GM23338 (cell line): ENCODE data around the gene SYP. TPM values are rescaled to one million over a fixed set of nuclear protein-coding genes. Genes with fewer than 3 reads are reported as not detected.
A peak's percentile ranks its signal among the peaks of the same experiment; 100 is the strongest.

Experiments
- ATAC-seq: fragments of 200-7000 bp; cut with Tn5 transposase; 3 replicates; pipeline ENCODE4 v1.9.1; 2020
- DNase-seq: peaks from one replicate; pipeline ENCODE4 v3.0.0-alpha.2; 2015; ENCODE audit warnings: low spot score
- H2AFZ ChIP-seq: fragments of 200-600 bp; sonication (generic); 2 replicates; pipeline ENCODE4 v1.8.0; 2016; ENCODE audit warnings: antibody characterized with exemption, mild to moderate bottlenecking, moderate library complexity
- H3F3A ChIP-seq: fragments of 200-600 bp; sonication (generic); replicated peaks from 2 replicates; pipeline ENCODE4 v1.8.0; 2017; ENCODE audit warnings: antibody characterized with exemption, mixed run types, low read depth
- H3K27ac ChIP-seq: fragments of 200-600 bp; sonication (generic); 2 replicates; pipeline ENCODE4 v1.6.1; 2016; ENCODE audit warnings: low read depth
- H3K27me3 ChIP-seq: fragments of 200-600 bp; sonication (generic); 2 replicates; pipeline ENCODE4 v1.8.0; 2016; ENCODE audit warnings: mild to moderate bottlenecking, mixed run types, moderate library complexity; ENCODE audit not compliant: insufficient read depth
- H3K36me3 ChIP-seq: fragments of 200-600 bp; sonication (generic); 2 replicates; pipeline ENCODE4 v1.8.0; 2016; ENCODE audit warnings: mild to moderate bottlenecking; ENCODE audit not compliant: insufficient read depth
- H3K4me1 ChIP-seq: fragments of 200-600 bp; sonication (generic); 2 replicates; pipeline ENCODE4 v1.8.0; 2016; ENCODE audit warnings: mild to moderate bottlenecking, moderate library complexity; ENCODE audit not compliant: insufficient read depth
- H3K4me2 ChIP-seq: fragments of 200-600 bp; sonication (generic); 2 replicates; pipeline ENCODE4 v1.7.1; 2017; ENCODE audit warnings: mixed run types
- H3K4me3 ChIP-seq: fragments of 200-600 bp; sonication (generic); 2 replicates; pipeline ENCODE4 v1.6.1; 2016; ENCODE audit warnings: mixed run types
- H3K79me2 ChIP-seq: fragments of 200-600 bp; sonication (generic); replicated peaks from 2 replicates; pipeline ENCODE4 v1.8.0; 2017; ENCODE audit warnings: mild to moderate bottlenecking; ENCODE audit not compliant: insufficient read depth
- H3K9me2 ChIP-seq: fragments of 200-600 bp; sonication (generic); 2 replicates; pipeline ENCODE4 v1.8.0; 2017; ENCODE audit not compliant: insufficient read depth
- H4K20me1 ChIP-seq: fragments of 200-600 bp; sonication (generic); replicated peaks from 2 replicates; pipeline ENCODE4 v1.8.0; 2017; ENCODE audit warnings: mild to moderate bottlenecking; ENCODE audit not compliant: insufficient read depth
- H3K27ac Mint-ChIP-seq: 2 replicates; pipeline ENCODE4 v1.8.0; 2020; ENCODE audit warnings: inconsistent platforms, mild to moderate bottlenecking, moderate library complexity, mixed read lengths
- H3K27me3 Mint-ChIP-seq: 3 replicates; pipeline ENCODE4 v1.8.0; 2022; ENCODE audit warnings: low read depth, mild to moderate bottlenecking, moderate library complexity, mixed read lengths, inconsistent platforms; ENCODE audit not compliant: insufficient read depth, poor library complexity
- H3K36me3 Mint-ChIP-seq: 3 replicates; pipeline ENCODE4 v1.8.0; 2021; ENCODE audit warnings: low read depth, mild to moderate bottlenecking, inconsistent platforms, moderate library complexity, mixed read lengths
- H3K4me1 Mint-ChIP-seq: 3 replicates; pipeline ENCODE4 v1.8.0; 2020; ENCODE audit warnings: mild to moderate bottlenecking, inconsistent platforms, mixed read lengths
- H3K4me3 Mint-ChIP-seq: 3 replicates; pipeline ENCODE4 v1.8.0; 2021; ENCODE audit warnings: moderate library complexity, mild to moderate bottlenecking, inconsistent platforms, mixed read lengths
- H3K9me3 Mint-ChIP-seq: 3 replicates; pipeline ENCODE4 v1.8.0; 2020; ENCODE audit warnings: moderate library complexity, mild to moderate bottlenecking, inconsistent platforms, mixed read lengths
- CREB1 ChIP-seq: fragments of 250-450 bp; sonication (Bioruptor Pico); IDR thresholded peaks from 2 replicates; pipeline ENCODE4 v1.5.0; 2020; ENCODE audit warnings: low read depth, mild to moderate bottlenecking, moderate library complexity
- EZH2 ChIP-seq: fragments of 200-600 bp; sonication (generic); IDR thresholded peaks from one replicate; pipeline ENCODE4 v1.8.0; 2017; ENCODE audit warnings: antibody characterized with exemption, mild to moderate bottlenecking, low read depth; ENCODE audit not compliant: unreplicated experiment
- EZH2phosphoT487 ChIP-seq: fragments of 200-600 bp; sonication (generic); IDR thresholded peaks from one replicate; pipeline ENCODE4 v1.8.1; 2018; ENCODE audit warnings: antibody characterized with exemption; ENCODE audit not compliant: unreplicated experiment
- JUNB ChIP-seq: IDR thresholded peaks from one replicate; pipeline ENCODE4 v1.6.1; 2016; ENCODE audit warnings: antibody characterized with exemption; ENCODE audit not compliant: unreplicated experiment
- NANOG ChIP-seq: IDR thresholded peaks from 2 replicates; pipeline ENCODE4 v1.6.1; 2016; ENCODE audit warnings: antibody characterized with exemption, borderline replicate concordance
- POLR2AphosphoS5 ChIP-seq: IDR thresholded peaks from 2 replicates; pipeline ENCODE4 v1.6.1; 2016; ENCODE audit warnings: antibody characterized with exemption, low read depth
- STAT1 ChIP-seq: IDR thresholded peaks from one replicate; pipeline ENCODE4 v1.6.1; 2016; ENCODE audit warnings: antibody characterized with exemption; ENCODE audit not compliant: unreplicated experiment
- ZNF114 ChIP-seq: fragments of 250-450 bp; sonication (Bioruptor Pico); IDR thresholded peaks from 2 replicates; pipeline ENCODE4 v1.5.0; 2020; ENCODE audit warnings: mild to moderate bottlenecking, moderate library complexity
- ZNF331 ChIP-seq: fragments of 250-450 bp; sonication (Bioruptor Pico); IDR thresholded peaks from 2 replicates; pipeline ENCODE4 v1.5.0; 2020; ENCODE audit warnings: low read depth, mild to moderate bottlenecking, moderate library complexity
- polyA plus RNA-seq: library from polyadenylated mRNA; unstranded; fragments of >200 nt; fragmentation: Nextera tagmentation; extraction: Ambion mirVana; gene quantifications from 2 replicates; pipeline ENCODE4 v1.2.1, GENCODE V29; 2016
- total RNA-seq: library from RNA; depleted of rRNA; stranded (reverse); fragments of >200 nt; shearing (Covaris generic); gene quantifications from 2 replicates; pipeline ENCODE4 v1.2.3, GENCODE V29; 2014
- TF ChIP-seq, protein P1 (sequence below): IDR thresholded peaks from 2 replicates; pipeline ENCODE4 v1.6.1; 2016; ENCODE audit warnings: antibody characterized with exemption
- TF ChIP-seq, protein P2 (sequence below), 2 experiments: fragments of 200-600 bp in 1 of 2; sonication (generic) in 1 of 2; conservative IDR thresholded peaks; 2 replicates each; pipeline versions ENCODE4 v1.5.1 to v1.6.1; 2016 to 2017; ENCODE audit warnings: antibody characterized with exemption in 2 of 2, low read depth in 2 of 2, mild to moderate bottlenecking in 2 of 2, moderate library complexity in 1 of 2

Gene SYP
- total and polyA plus RNA-seq, 2 experiments from 2014 or later: 3.7 to 9.1 TPM

DNA sequence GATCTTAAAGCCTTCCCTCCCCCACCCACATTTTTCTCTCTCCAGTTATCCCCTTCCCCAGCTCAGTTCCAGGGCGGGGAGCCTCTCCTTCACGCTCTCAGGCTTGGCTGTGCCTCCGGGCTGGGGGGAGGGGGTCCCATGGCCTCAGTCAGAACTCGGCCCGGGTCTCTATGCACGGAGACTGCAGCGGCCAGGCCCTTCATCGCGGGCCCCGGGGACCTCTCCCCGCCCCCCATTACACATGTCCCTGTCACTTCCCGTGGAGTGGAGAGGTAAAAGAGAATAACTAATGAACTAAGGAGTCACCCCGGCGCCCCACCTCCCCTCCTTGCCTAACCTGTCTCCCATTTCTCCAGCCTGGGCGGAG, 13.0 kb downstream of the SYP start:
- H3K4me1 Mint-ChIP-seq: peaks cover 16% of the 10 kb centered on the region

DNA sequence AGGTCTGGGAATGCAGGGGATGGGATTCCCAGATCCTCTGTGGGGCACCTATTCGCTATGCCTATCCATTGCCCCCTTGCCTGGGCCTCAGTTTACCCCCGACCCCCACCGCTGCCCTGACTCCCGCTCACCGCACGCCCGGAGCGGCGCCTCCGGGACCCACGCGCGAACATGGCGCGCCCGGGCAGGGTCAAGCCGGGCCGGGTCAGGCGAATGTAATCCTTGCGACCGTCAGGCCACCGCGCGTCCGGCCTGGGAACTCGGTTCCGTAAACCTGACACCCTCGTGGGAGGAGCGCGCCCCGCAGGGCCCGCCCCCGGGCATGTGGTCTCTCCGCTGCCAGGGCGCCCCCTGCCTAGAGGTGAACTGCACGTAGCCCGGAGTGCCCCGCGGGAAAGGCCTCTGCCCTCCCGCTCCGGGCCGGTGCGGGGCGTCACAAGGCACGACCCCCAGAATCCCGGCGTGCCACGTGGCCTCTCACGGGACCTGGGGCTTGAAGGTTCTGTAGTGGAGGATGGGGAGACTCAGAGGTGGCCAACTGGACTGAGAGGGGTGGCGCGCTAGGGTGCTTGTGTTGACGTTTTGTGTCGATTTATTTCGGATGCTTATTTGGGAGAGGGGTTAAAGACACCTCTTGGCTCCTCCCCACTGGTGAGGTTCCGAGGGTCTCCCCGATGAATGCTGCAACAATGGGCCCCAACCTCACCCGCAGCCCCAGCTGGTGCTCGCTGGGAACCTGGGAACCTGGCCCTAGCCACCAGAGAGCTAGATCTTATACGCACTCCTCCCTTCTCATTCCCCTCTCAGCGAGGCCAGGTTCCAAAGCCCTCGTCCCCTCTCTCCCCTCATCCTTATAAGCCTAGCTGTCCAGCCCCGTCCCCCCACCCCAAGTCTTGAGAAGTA, 13.6 kb downstream of the SYP start, which contains the start of gene PRICKLE3:
TSS of gene PRICKLE3 (minus strand) at position 249 of the 903 bp plus-strand sequence. CDS start at position 173, 76 bp downstream.
- no peaks in the 10 kb centered on the region for H3K36me3 ChIP-seq
- H4K20me1 ChIP-seq: no peaks in the 10 kb centered on the region
- H3K4me3 ChIP-seq: peak within 1 kb of the TSS; percentile 63
- no peak for TF ChIP-seq STAT1
- no peak for TF ChIP-seq CREB1
- peak; percentile 61 for TF ChIP-seq POLR2AphosphoS5
- TF ChIP-seq EZH2: no peak
- TF ChIP-seq, protein P1, sequence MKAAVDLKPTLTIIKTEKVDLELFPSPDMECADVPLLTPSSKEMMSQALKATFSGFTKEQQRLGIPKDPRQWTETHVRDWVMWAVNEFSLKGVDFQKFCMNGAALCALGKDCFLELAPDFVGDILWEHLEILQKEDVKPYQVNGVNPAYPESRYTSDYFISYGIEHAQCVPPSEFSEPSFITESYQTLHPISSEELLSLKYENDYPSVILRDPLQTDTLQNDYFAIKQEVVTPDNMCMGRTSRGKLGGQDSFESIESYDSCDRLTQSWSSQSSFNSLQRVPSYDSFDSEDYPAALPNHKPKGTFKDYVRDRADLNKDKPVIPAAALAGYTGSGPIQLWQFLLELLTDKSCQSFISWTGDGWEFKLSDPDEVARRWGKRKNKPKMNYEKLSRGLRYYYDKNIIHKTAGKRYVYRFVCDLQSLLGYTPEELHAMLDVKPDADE: no peak
- TF ChIP-seq EZH2phosphoT487: no peak
- TF ChIP-seq, protein P2, sequence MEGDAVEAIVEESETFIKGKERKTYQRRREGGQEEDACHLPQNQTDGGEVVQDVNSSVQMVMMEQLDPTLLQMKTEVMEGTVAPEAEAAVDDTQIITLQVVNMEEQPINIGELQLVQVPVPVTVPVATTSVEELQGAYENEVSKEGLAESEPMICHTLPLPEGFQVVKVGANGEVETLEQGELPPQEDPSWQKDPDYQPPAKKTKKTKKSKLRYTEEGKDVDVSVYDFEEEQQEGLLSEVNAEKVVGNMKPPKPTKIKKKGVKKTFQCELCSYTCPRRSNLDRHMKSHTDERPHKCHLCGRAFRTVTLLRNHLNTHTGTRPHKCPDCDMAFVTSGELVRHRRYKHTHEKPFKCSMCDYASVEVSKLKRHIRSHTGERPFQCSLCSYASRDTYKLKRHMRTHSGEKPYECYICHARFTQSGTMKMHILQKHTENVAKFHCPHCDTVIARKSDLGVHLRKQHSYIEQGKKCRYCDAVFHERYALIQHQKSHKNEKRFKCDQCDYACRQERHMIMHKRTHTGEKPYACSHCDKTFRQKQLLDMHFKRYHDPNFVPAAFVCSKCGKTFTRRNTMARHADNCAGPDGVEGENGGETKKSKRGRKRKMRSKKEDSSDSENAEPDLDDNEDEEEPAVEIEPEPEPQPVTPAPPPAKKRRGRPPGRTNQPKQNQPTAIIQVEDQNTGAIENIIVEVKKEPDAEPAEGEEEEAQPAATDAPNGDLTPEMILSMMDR (conservative IDR thresholded peaks at IDR 0.05; ENCODE audit: low read depth in 2 of 2): peak; percentile 19 to 55; a peak in 3 of 4 replicates
- peak; percentile 82 for DNase-seq
- Mint-ChIP-seq H3K27ac (peak within 1 kb of the TSS; percentile 82), H3K4me1 (peaks cover 16% of the 10 kb centered on the region), H3K27me3 (peaks cover 14% of the 10 kb centered on the region), H3K4me3 (peak within 1 kb of the TSS; percentile 80), H3K9me3 (no peaks in the 10 kb centered on the region), H3K36me3 (peaks cover 8% of the 10 kb centered on the region; the same call in 2 of the 3 replicates)
- no peaks in the 10 kb centered on the region for H3K9me2 ChIP-seq
- no peaks in the 10 kb centered on the region for H3K4me1 ChIP-seq
- H3K27me3 ChIP-seq: no peaks in the 10 kb centered on the region
- peak; percentile 18 for ATAC-seq
- no peak within 1 kb of the TSS for H3K27ac ChIP-seq
- H3K79me2 ChIP-seq: no peaks in the 10 kb centered on the region
- H3F3A ChIP-seq: no peaks in the 10 kb centered on the region; the same call in 1 of the 2 replicates
- peak within 1 kb of the TSS; percentile 80 for H3K4me2 ChIP-seq
- H2AFZ ChIP-seq: peak within 1 kb of the TSS; percentile 23; the same call in 1 of the 2 replicates

More for the DNA sequence above, 13.0 kb downstream of the SYP start:
- no peaks in the 10 kb centered on the region for H3K36me3 ChIP-seq
- DNase-seq (peak; percentile 48), ATAC-seq (no peak)
- H3K9me2 ChIP-seq: no peaks in the 10 kb centered on the region
- Mint-ChIP-seq H3K27me3 (peaks cover 14% of the 10 kb centered on the region), H3K9me3 (no peaks in the 10 kb centered on the region), H3K4me3 (peak overlapping the region; percentile 80), H3K36me3 (peaks cover 8% of the 10 kb centered on the region; the same call in 2 of the 3 replicates), H3K27ac (no peak overlapping the region)
- peak overlapping the region; percentile 63 for H3K4me3 ChIP-seq
- H3K4me1 ChIP-seq: no peaks in the 10 kb centered on the region
- no peaks in the 10 kb centered on the region for H3K27me3 ChIP-seq
- H2AFZ ChIP-seq: peak overlapping the region; percentile 23; the same call in 1 of the 2 replicates
- H3K4me2 ChIP-seq: peak overlapping the region; percentile 80
- no peak overlapping the region for H3K27ac ChIP-seq
- no peak for TF ChIP-seq EZH2phosphoT487
- no peak for TF ChIP-seq EZH2
- TF ChIP-seq ZNF114 (CRISPR knock-in tag): no peak
- no peak for TF ChIP-seq ZNF331 (CRISPR knock-in tag)
- TF ChIP-seq, protein P1: no peak
- TF ChIP-seq, protein P2 (conservative IDR thresholded peaks at IDR 0.05; ENCODE audit: low read depth in 2 of 2): no peak
- no peak for TF ChIP-seq JUNB
- TF ChIP-seq POLR2AphosphoS5: no peak
- TF ChIP-seq STAT1: no peak
- TF ChIP-seq NANOG: no peak
- TF ChIP-seq CREB1: no peak
- H3F3A ChIP-seq: no peaks in the 10 kb centered on the region; the same call in 1 of the 2 replicates
- H4K20me1 ChIP-seq: no peaks in the 10 kb centered on the region
- H3K79me2 ChIP-seq: no peaks in the 10 kb centered on the region
